GM12873 (cell line): ENCODE results near the gene GSG1L.

Experiments
- CTCF ChIP-seq: IDR thresholded peaks from 2 replicates; pipeline ENCODE4 v1.5.1; 2012; ENCODE audit warnings: low read depth, mild to moderate bottlenecking, moderate library complexity, low read length, control low read depth; ENCODE audit not compliant: insufficient read depth; ENCODE audit errors: missing control alignments

The GSG1L gene

GRCh38 chr16:28052274-28053128 is 11.0 kb downstream of the GSG1L start:
- no peak for TF ChIP-seq CTCF

- TF ChIP-seq CTCF: no peak
These were observed 12.0 kb downstream of the GSG1L start for GRCh38 chr16:28051486-28051885.

- no peak for TF ChIP-seq CTCF
These were observed 20.7 kb downstream of the GSG1L start for GRCh38 chr16:28042811-28043210.

- no peak for TF ChIP-seq CTCF
These were observed 21.9 kb downstream of the GSG1L start for GRCh38 chr16:28041615-28042014.

- no peak for TF ChIP-seq CTCF
These were observed 23.5 kb downstream of the GSG1L start for GRCh38 chr16:28040039-28040438.

GRCh38 chr16:28039493-28039892 is 24.0 kb downstream of the GSG1L start:
- TF ChIP-seq CTCF: no peak

- TF ChIP-seq CTCF: no peak
These were observed 25.1 kb downstream of the GSG1L start for GRCh38 chr16:28038409-28038808.
